Right atrium auricular region (tissue), 2 donors: ENCODE results near the gene SHD. TPM values are rescaled to one million over a fixed set of nuclear protein-coding genes. Genes with fewer than 3 reads are reported as not detected.
"Not testable (repeated sequence)": the region's sequence is repeated elsewhere in the genome, so short reads cannot be mapped to it uniquely, and the experiment has no call there.

Source experiments
- DNase-seq: peaks from one replicate; pipeline ENCODE4 v3.0.0-alpha.2; 2019; ENCODE audit warnings: low spot score
- H3K27ac ChIP-seq, 2 donors: fragments of 200-600 bp; sonication (generic); 1 replicate in 1 of 2; 2 replicates in 1 of 2; pipeline ENCODE4 v1.5.1; 2016 to 2019
- H3K27me3 ChIP-seq, 2 donors: fragments of 200-600 bp; sonication (generic); one replicate each; pipeline versions ENCODE4 v1.5.1 to v1.6.0; 2017 to 2019
- H3K36me3 ChIP-seq: fragments of 200-600 bp; sonication (generic); one replicate; pipeline ENCODE4 v1.5.1; 2016
- H3K4me1 ChIP-seq, 2 donors: fragments of 200-600 bp; sonication (generic); one replicate each; pipeline versions ENCODE4 v1.5.1 to v1.6.0; 2017 to 2019
- H3K4me3 ChIP-seq, 2 donors: fragments of 200-600 bp; sonication (generic); 1 replicate in 1 of 2; 2 replicates in 1 of 2; pipeline ENCODE4 v1.5.1; 2017 to 2019; ENCODE audit warnings: mild to moderate bottlenecking in 1 of 2, moderate library complexity in 1 of 2
- H3K9me3 ChIP-seq, 2 donors: fragments of 200-600 bp; sonication (generic); one replicate each; pipeline ENCODE4 v1.5.1; 2019
- total RNA-seq, 2 donors: library from RNA; depleted of rRNA; stranded (reverse); fragments of >200 nt; gene quantifications; one replicate each; pipeline ENCODE4 v1.1.0, GENCODE V29; 2016
- TF ChIP-seq, protein P1 (sequence below), 2 donors: fragments of 200-600 bp; sonication (generic); IDR thresholded peaks; one replicate each; pipeline ENCODE4 v1.5.1; 2019; ENCODE audit warnings: antibody characterized with exemption in 2 of 2

Gene SHD
- total RNA-seq, 2 donors from 2014 or later, result 24.2 to 24.6 TPM

DNA sequence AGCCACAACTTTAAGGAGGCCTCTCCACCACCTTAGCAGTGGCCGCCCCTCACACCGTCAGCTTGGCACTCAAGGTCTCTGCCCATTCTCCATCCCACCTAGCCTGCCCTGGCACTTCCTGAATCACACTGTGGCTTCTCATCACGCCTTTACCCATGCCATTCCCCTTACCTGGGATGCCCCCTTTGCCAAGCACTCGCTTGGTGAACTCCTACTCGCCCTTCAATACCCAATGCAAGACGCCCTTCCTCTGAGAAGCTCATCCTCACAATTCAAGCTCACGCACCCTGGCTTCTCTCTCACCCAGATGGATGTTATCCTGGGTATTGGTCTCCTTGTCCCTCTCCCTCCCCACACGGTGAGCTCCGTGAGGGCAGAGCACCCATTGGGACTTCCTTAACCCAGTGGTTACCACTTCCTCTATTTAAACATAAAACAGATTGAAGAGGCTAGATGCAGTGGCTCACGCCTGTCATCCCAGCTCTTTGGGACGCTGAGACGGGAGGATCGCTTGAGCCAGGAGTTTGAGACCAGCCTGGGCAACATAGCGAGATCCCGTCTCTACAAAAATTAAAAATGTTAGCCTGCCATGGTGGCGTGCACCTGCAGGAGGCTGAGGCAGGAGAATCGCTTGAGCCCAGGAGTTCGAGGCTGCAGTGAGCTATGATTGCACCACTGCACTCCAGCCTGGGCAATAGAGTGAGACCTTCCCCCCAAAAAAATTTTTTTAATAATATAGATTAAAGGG, 12.6 kb upstream of the SHD start:
- TF ChIP-seq, protein P1, sequence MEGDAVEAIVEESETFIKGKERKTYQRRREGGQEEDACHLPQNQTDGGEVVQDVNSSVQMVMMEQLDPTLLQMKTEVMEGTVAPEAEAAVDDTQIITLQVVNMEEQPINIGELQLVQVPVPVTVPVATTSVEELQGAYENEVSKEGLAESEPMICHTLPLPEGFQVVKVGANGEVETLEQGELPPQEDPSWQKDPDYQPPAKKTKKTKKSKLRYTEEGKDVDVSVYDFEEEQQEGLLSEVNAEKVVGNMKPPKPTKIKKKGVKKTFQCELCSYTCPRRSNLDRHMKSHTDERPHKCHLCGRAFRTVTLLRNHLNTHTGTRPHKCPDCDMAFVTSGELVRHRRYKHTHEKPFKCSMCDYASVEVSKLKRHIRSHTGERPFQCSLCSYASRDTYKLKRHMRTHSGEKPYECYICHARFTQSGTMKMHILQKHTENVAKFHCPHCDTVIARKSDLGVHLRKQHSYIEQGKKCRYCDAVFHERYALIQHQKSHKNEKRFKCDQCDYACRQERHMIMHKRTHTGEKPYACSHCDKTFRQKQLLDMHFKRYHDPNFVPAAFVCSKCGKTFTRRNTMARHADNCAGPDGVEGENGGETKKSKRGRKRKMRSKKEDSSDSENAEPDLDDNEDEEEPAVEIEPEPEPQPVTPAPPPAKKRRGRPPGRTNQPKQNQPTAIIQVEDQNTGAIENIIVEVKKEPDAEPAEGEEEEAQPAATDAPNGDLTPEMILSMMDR (IDR thresholded peaks at IDR 0.05), result no peak
- Histone ChIP-seq H3K36me3 (peaks cover 41% of the 10 kb centered on the region), H3K27ac (no peak overlapping the region)

DNA sequence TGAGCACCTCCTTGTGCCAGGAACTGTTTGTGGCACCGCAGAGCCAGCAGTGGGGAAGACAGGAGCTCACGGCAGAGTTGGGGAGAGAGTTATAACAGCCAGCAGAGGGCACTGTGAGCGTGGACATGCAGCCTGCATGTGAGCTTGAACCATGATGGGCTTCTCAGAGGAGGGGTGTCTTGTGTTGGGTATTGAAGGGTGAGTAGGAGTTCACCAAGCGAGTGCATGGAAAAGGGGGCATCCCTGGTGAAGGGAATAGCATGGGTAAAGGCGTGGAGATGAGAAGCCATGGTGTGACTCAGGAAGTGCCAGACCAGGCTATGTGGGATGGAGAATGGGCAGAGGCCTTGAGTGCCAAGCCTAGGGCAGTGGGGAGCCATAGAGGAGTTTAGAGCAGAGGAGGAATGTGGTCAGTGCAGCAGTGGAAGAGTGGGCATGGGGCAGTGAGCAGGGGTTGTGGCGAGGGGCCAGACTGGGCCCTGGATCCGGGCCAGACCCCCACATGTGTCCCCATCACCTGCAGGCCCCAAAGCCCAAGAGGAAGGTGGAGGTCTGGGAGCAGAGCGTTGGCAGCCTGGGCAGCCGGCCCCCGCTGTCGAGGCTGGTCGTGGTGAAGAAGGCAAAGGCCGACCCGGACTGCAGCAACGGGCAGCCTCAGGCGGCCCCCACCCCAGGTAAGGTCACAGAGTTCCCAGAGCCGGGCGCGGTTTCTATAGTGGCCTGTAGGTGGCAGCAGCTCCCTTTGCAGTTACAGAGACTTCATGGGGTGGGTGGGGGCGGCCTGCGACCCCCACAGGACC, 11.8 kb upstream of the SHD start:
- Histone ChIP-seq H3K4me3 (no peak overlapping the region), H3K9me3 (no peaks in the 10 kb centered on the region), H3K27me3 (no peaks in the 10 kb centered on the region), H3K4me1 (peaks cover 0 to 3% of the 10 kb centered on the region in 2 donors), H3K27ac (no peak overlapping the region), H3K36me3 (peaks cover 35% of the 10 kb centered on the region)
- no peak for DNase-seq
- TF ChIP-seq, protein P1 (IDR thresholded peaks at IDR 0.05), result peak; percentile 84 to 90

More for the DNA sequence above, 12.6 kb upstream of the SHD start:
- peaks cover 0 to 3% of the 10 kb centered on the region in 2 donors for H3K4me1 ChIP-seq
- DNase-seq, result no peak
- H3K27me3 ChIP-seq, result no peaks in the 10 kb centered on the region
- H3K4me3 ChIP-seq, result no peak overlapping the region
- no peaks in the 10 kb centered on the region for H3K9me3 ChIP-seq

GRCh38 chr19:4267901-4268815, 10.9 kb upstream of the SHD start:
- peaks cover 27% of the 10 kb centered on the region for H3K36me3 ChIP-seq
- peak overlapping the region in 1 of 2 donors; percentile 54 for H3K27ac ChIP-seq
- H3K27me3 ChIP-seq, result no peaks in the 10 kb centered on the region
- H3K4me1 ChIP-seq, result peaks cover 0 to 3% of the 10 kb centered on the region in 2 donors
- TF ChIP-seq, protein P1 (IDR thresholded peaks at IDR 0.05), result peak in 1 of 2 donors; percentile 0
- no peak overlapping the region for H3K4me3 ChIP-seq
- no peaks in the 10 kb centered on the region for H3K9me3 ChIP-seq
- no peak for DNase-seq

DNA sequence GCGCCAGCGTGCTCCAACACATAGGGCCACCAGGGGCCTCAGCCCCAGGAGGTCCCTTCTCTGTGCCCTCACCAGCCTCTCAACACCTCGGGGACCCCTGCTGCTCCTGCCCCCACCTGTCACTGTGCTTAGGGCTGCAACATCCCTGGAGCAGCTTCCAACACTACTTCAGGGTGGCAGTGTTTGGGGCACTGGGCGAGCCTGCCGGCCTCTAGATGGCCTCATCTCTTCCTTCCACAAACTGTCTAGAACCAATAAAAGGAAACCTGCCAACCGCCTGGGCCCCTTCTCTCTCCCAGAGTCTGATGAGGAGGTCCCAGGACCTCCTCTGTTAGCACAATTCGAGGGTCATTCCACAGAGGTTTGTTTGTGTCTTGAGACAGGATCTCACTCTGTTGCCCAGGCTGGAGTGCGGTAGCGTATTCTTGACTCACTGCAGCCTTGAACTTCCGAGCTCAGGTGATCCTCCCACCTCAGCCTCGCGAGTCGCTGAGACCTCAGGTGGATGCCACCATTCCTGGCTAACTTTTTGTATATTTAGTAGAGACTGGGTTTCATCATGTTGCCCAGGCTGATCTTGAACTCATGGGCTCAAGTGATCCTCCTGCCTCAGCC, 10.1 kb upstream of the SHD start:
- Histone ChIP-seq H3K36me3 (peaks cover 20% of the 10 kb centered on the region), H3K4me1 (peaks cover 0 to 3% of the 10 kb centered on the region in 2 donors), H3K4me3 (no peak overlapping the region), H3K9me3 (no peaks in the 10 kb centered on the region), H3K27ac (peak overlapping the region in 1 of 2 donors; percentile 54), H3K27me3 (no peaks in the 10 kb centered on the region)
- DNase-seq, result no peak
- TF ChIP-seq, protein P1 (IDR thresholded peaks at IDR 0.05), result peak in 1 of 2 donors; percentile 19

DNA sequence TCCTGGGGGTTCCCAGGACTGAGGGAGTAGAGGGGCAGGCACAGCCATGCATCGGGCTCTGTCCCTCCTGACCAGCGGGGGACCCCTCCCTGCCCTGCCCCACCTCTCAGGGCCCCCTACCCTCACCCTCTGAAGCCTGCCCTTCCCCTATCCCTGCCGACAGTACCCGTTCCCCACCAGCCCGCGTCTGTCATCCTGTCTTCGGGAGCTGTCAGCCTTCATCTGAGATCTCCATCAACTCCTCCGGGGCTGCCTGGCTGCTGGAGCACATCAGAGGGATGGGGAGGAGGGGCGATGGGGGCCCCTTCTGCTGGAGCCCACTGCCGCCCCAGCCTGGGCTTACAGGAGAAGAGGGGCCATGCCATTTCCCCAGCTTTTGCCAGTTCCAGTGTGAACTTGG, 6.2 kb upstream of the SHD start:
- Histone ChIP-seq H3K9me3 (no peaks in the 10 kb centered on the region), H3K4me1 (peaks cover 0 to 9% of the 10 kb centered on the region in 2 donors), H3K27me3 (no peaks in the 10 kb centered on the region), H3K27ac (no peak overlapping the region), H3K4me3 (no peak overlapping the region), H3K36me3 (peaks cover 11% of the 10 kb centered on the region)
- no peak for DNase-seq
- TF ChIP-seq, protein P1 (IDR thresholded peaks at IDR 0.05), result no peak

- Histone ChIP-seq H3K4me1 (peaks cover 0 to 15% of the 10 kb centered on the region in 2 donors), H3K27ac (peak overlapping the region in 1 of 2 donors; percentile 7)
- not testable (repeated sequence) for H3K4me3 ChIP-seq, DNase-seq, H3K27me3 ChIP-seq, H3K36me3 ChIP-seq, H3K9me3 ChIP-seq
Measured at GRCh38 chr19:4274321-4274686, 4.8 kb upstream of the SHD start.
